K562 (cell line): ENCODE results near the gene TCP11. TPM values are rescaled to one million over a fixed set of nuclear protein-coding genes. Genes with fewer than 3 reads are reported as not detected.

Source experiments
- ATAC-seq: fragments of 200-7000 bp; cut with Tn5 transposase; 3 replicates; pipeline ENCODE4 v1.9.1; 2020; ENCODE audit warnings: moderate library complexity
- BruUV-seq: library from RNA; stranded (reverse); fragments of 400-500 nt; replicated peaks from 2 replicates; lab custom pipeline; 2021; lab: Mats Ljungman, UMichigan
- CTCF ChIA-PET: fragments of 300-600 bp; formaldehyde crosslinking; extraction: SDS; loops from one replicate; lab custom pipeline; 2021; ENCODE audit warnings: low intra/inter-chr PET ratio; lab: Yijun Ruan, JAX
- POLR2A ChIA-PET: fragments of 300-600, 350-650 bp; sonication (Branson Sonifier 250); formaldehyde crosslinking; extraction: SDS; loops from one replicate; lab custom pipeline; 2021; ENCODE audit warnings: antibody characterized with exemption, inconsistent platforms; lab: Yijun Ruan, JAX
- DNase-seq, 4 experiments: peaks; one replicate each; pipeline versions ENCODE4 v3.0.0 to v3.0.0-alpha.2; 2011 to 2018; ENCODE audit warnings: low spot score in 3 of 4, mixed read lengths in 3 of 4; ENCODE audit errors: extremely low read depth in 1 of 4
- FAIRE-seq: peaks from 2 replicates; lab custom pipeline; 2011; peaks lifted over from hg19 to GRCh38; lab: Jason Lieb, UNC
- H2AFZ ChIP-seq: 2 replicates; pipeline ENCODE4 v1.6.0; 2011; ENCODE audit warnings: low read depth, low read length, control low read depth, inconsistent platforms
- H3K27ac ChIP-seq: fragments of 200-600 bp; 3 replicates; pipeline ENCODE4 v1.8.0; 2011; ENCODE audit warnings: low read depth, mild to moderate bottlenecking, control low read depth, inconsistent platforms, low read length, moderate library complexity, mixed read lengths; ENCODE audit errors: extremely low read depth
- H3K27me3 ChIP-seq, 2 experiments: fragments of 300-600 bp in 1 of 2; 2 replicates in 1 of 2; 3 replicates in 1 of 2; pipeline versions ENCODE4 v1.6.0 to v1.8.0; 2011; ENCODE audit warnings: inconsistent platforms in 2 of 2, low read length in 2 of 2, mild to moderate bottlenecking in 1 of 2, mixed read lengths in 1 of 2, moderate library complexity in 1 of 2; ENCODE audit not compliant: control insufficient read depth in 2 of 2, insufficient read depth in 2 of 2
- H3K36me3 ChIP-seq: fragments of 300-600 bp; 3 replicates; pipeline ENCODE4 v1.8.0; 2011; ENCODE audit warnings: mild to moderate bottlenecking, low read length, inconsistent platforms; ENCODE audit not compliant: control insufficient read depth, insufficient read depth
- H3K4me1 ChIP-seq, 2 experiments: fragments of 200-600 bp in 1 of 2; replicated peaks in 1 of 2; 2 replicates in 1 of 2; 3 replicates in 1 of 2; pipeline versions ENCODE4 v1.5.1 to v1.8.0; 2011; ENCODE audit warnings: inconsistent platforms in 2 of 2, low read length in 2 of 2, mild to moderate bottlenecking in 1 of 2, mixed read lengths in 1 of 2, moderate library complexity in 1 of 2; ENCODE audit not compliant: control insufficient read depth in 2 of 2, insufficient read depth in 2 of 2
- H3K4me2 ChIP-seq: 2 replicates; pipeline ENCODE4 v1.6.1; 2011; ENCODE audit warnings: low read length, control low read depth, inconsistent platforms, mixed read lengths; ENCODE audit not compliant: insufficient read depth
- H3K4me3 ChIP-seq: fragments of 200-600 bp; sonication (generic), shearing (Covaris generic); 2 replicates; pipeline ENCODE4 v1.5.1; 2016; ENCODE audit warnings: control low read depth, inconsistent platforms
- H3K79me2 ChIP-seq: fragments of 200-600 bp; 3 replicates; pipeline ENCODE4 v1.8.0; 2011; ENCODE audit warnings: low read length, inconsistent platforms; ENCODE audit not compliant: control insufficient read depth, insufficient read depth
- H3K9ac ChIP-seq, 2 experiments: 2 replicates each; pipeline versions ENCODE4 v1.6.0 to v1.6.1; 2011; ENCODE audit warnings: low read depth in 2 of 2, low read length in 2 of 2, control low read depth in 1 of 2, inconsistent platforms in 1 of 2, mild to moderate bottlenecking in 1 of 2, mixed read lengths in 1 of 2; ENCODE audit not compliant: insufficient read depth in 1 of 2
- H3K9me1 ChIP-seq: one replicate; pipeline ENCODE4 v1.6.0; 2011; ENCODE audit warnings: inconsistent platforms, mild to moderate bottlenecking, low read length, moderate library complexity; ENCODE audit not compliant: control insufficient read depth, insufficient read depth
- H3K9me3 ChIP-seq: replicated peaks from 2 replicates; pipeline ENCODE4 v1.5.1; 2011; ENCODE audit warnings: low read depth, low read length, inconsistent platforms; ENCODE audit not compliant: control insufficient read depth, insufficient read depth
- H4K20me1 ChIP-seq: replicated peaks from 2 replicates; pipeline ENCODE4 v1.6.1; 2011; ENCODE audit warnings: low read length, inconsistent platforms, mixed read lengths; ENCODE audit not compliant: control insufficient read depth, insufficient read depth
- CEBPB ChIP-seq: fragments of 450-650 bp; IDR thresholded peaks from 2 replicates; pipeline ENCODE4 v1.6.1; 2016; ENCODE audit warnings: missing genetic modification characterization, missing compliant biosample characterization
- ESRRA ChIP-seq: fragments of 450-650 bp; IDR thresholded peaks from 2 replicates; pipeline ENCODE4 v1.6.1; 2014; ENCODE audit warnings: low read depth, mild to moderate bottlenecking, moderate library complexity, borderline replicate concordance
- FOXA1 ChIP-seq: fragments of 450-650 bp; IDR thresholded peaks from 2 replicates; pipeline ENCODE4 v1.6.1; 2016; ENCODE audit warnings: mild to moderate bottlenecking, borderline replicate concordance
- JUN ChIP-seq, 2 experiments: sonication (generic) in 1 of 2; formaldehyde crosslinking in 1 of 2; IDR thresholded peaks; 2 replicates each; pipeline versions ENCODE4 v1.6.1 to v1.8.0; 2012 to 2022; ENCODE audit warnings: borderline replicate concordance in 2 of 2, mild to moderate bottlenecking in 2 of 2, improper control_type of control experiment in 1 of 2, low read depth in 1 of 2, low read length in 1 of 2, missing genetic modification reagents in 1 of 2
- KAT2B ChIP-seq: IDR thresholded peaks from one replicate; pipeline ENCODE4 v1.6.1; 2012; ENCODE audit warnings: low read depth, mild to moderate bottlenecking, control low read depth, inconsistent platforms, low read length, moderate library complexity
- MNT ChIP-seq, 2 experiments: fragments of 450-650 bp; conservative IDR thresholded peaks; 2 replicates each; pipeline ENCODE4 v1.6.1; 2017; ENCODE audit warnings: mild to moderate bottlenecking in 2 of 2, moderate library complexity in 2 of 2
- NR1H2 ChIP-seq: sonication (generic); formaldehyde crosslinking; IDR thresholded peaks from 2 replicates; pipeline ENCODE4 v1.4.0; 2020; ENCODE audit warnings: mild to moderate bottlenecking, missing genetic modification reagents
- PTBP1 ChIP-seq: fragments of 200-400 bp; formaldehyde crosslinking; IDR thresholded peaks from 2 replicates; pipeline ENCODE4 v1.6.1; 2017; ENCODE audit warnings: low read depth, low read length
- ZNF184 ChIP-seq: sonication (generic); formaldehyde crosslinking; IDR thresholded peaks from 2 replicates; pipeline ENCODE4 v1.5.0; 2020; ENCODE audit warnings: missing genetic modification reagents
- WGBS: fragments of 100-300 bp; shearing (Covaris generic); methylation state at CpG from one replicate; pipeline ENCODE4 v1.1.6; 2016; ENCODE audit warnings: low coverage, mixed read lengths; ENCODE audit not compliant: insufficient coverage; ENCODE audit errors: missing lambda C conversion rate; 5-methylcytosine and 5-hydroxymethylcytosine counted together
- in situ Hi-C: fragments of 300-500 bp; cut with MboI; formaldehyde crosslinking; loops from 4 replicates; pipeline ENCODE4 v1.15.0; 2018; ENCODE audit warnings: inconsistent platforms, mixed read lengths
- intact Hi-C: fragments of 100-400 bp; cut with micrococcal nuclease; formaldehyde crosslinking; loops from 2 replicates; pipeline ENCODE4 v1.14.2; 2022
- polyA plus RNA-seq, 8 experiments: library from polyadenylated mRNA; depleted of rRNA in 4 of 8; stranded (reverse) in 5 of 8; unstranded in 3 of 8; fragments of >200 nt; fragmentation: Nextera tagmentation in 2 of 8; fragmentation: Illumina TruSeq in 1 of 8; extraction: Ambion mirVana in 2 of 8; extraction: Trizol in 1 of 8; gene quantifications; 2 replicates each; pipeline versions ENCODE4 v1.2.1 to v1.2.3, GENCODE V29; 2011 to 2014; ENCODE audit warnings: inconsistent platforms in 1 of 8, missing spikeins in 1 of 8
- total RNA-seq, 7 experiments: library from RNA; depleted of rRNA in 6 of 7; stranded (reverse); fragments of >200 nt in 6 of 7; fragmentation: Illumina TruSeq in 2 of 7; extraction: Trizol in 2 of 7; gene quantifications; 2 replicates each; pipeline versions ENCODE4 v1.2.1 to v1.2.3, GENCODE V29; 2011 to 2021; ENCODE audit warnings: low replicate concordance in 1 of 7
- TF ChIP-seq, protein P1 (sequence below): sonication (generic); formaldehyde crosslinking; IDR thresholded peaks from 2 replicates; pipeline ENCODE4 v1.8.1; 2023; ENCODE audit warnings: mild to moderate bottlenecking, missing genetic modification reagents
- TF ChIP-seq, protein P2 (sequence below): fragments of 250-450 bp; sonication (Bioruptor Pico); IDR thresholded peaks from 2 replicates; pipeline ENCODE4 v1.4.0; 2020

TCP11 gene
- total and polyA plus RNA-seq, 9 of the 15 experiments (the other 6 are each of a cell fraction or from before 2014, with no cell fraction given) = not detected

DNA sequence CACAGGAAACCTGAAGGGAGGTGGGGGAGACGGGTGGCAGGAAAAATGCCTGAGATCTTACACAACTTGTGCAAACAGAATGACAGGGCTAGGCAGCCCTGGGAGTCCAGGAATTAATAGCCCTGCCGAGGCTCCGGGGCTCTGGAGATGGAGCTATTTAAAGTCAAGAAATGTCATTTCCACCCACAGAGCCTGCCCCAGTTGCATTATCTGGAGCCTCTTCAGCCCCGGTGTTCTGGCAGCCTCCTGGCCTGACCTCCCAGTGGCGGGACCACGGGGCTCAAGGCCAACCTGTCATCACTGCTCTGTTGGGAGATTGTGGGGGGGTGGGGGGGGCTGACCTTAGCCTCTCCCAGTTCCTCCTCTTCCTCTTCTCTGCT lies 44.2 kb upstream of the TCP11 start:
- peak; percentile 45 for ATAC-seq
- H3K27ac ChIP-seq = no peak overlapping the region
- FAIRE-seq = no peak
- no peaks in the 10 kb centered on the region for H3K36me3 ChIP-seq
- CTCF ChIA-PET = no interaction called here
- no peak overlapping the region for H3K4me3 ChIP-seq
- no TSS peak for BruUV-seq
- H3K4me1 ChIP-seq = peaks cover 10 to 37% of the 10 kb centered on the region in 2 experiments; a peak in 4 of 5 replicates
- H2AFZ ChIP-seq = no peak overlapping the region
- H3K9me1 ChIP-seq = no peaks in the 10 kb centered on the region
- intact Hi-C loops = no loop called here
- WGBS = 8% methylated on average over 6 of the region's 6 CpGs
- H3K27me3 ChIP-seq = peaks cover 9 to 16% of the 10 kb centered on the region in 2 experiments; a peak in 3 of 5 replicates
- DNase-seq = peak in 2 of 4 experiments; percentile 36 to 37
- in situ Hi-C loops = no loop called here
- no peak overlapping the region for H3K9ac ChIP-seq
- H3K79me2 ChIP-seq = no peaks in the 10 kb centered on the region
- H3K4me2 ChIP-seq = no peak overlapping the region; the same call in 1 of the 2 replicates
- H4K20me1 ChIP-seq = no peaks in the 10 kb centered on the region
- H3K9me3 ChIP-seq = no peaks in the 10 kb centered on the region
- POLR2A ChIA-PET = interaction anchor here (0.9 kb wide), 1 partner anchor 74 kb away, joined by 4 read pairs; the partner anchor contains the start of gene ZNF76
- TF ChIP-seq KAT2B = no peak
- TF ChIP-seq NR1H2 (CRISPR knock-in tag) = no peak
- TF ChIP-seq, protein P1, sequence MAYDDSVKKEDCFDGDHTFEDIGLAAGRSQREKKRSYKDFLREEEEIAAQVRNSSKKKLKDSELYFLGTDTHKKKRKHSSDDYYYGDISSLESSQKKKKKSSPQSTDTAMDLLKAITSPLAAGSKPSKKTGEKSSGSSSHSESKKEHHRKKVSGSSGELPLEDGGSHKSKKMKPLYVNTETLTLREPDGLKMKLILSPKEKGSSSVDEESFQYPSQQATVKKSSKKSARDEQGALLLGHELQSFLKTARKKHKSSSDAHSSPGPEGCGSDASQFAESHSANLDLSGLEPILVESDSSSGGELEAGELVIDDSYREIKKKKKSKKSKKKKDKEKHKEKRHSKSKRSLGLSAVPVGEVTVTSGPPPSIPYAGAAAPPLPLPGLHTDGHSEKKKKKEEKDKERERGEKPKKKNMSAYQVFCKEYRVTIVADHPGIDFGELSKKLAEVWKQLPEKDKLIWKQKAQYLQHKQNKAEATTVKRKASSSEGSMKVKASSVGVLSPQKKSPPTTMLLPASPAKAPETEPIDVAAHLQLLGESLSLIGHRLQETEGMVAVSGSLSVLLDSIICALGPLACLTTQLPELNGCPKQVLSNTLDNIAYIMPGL (CRISPR knock-in tag) = no peak
- no peak for TF ChIP-seq MNT (conservative IDR thresholded peaks at IDR 0.05)
- TF ChIP-seq JUN (IDR thresholded peaks at IDR 0.05; ENCODE audit: borderline replicate concordance, low read depth, low read length) = no peak
- no peak for TF ChIP-seq JUN (CRISPR knock-in tag; IDR thresholded peaks at IDR 0.05; ENCODE audit: borderline replicate concordance)
- no peak for TF ChIP-seq ZNF184 (CRISPR knock-in tag)
- TF ChIP-seq CEBPB (tag) = peak; percentile 23; the same call in 1 of the 2 replicates
- TF ChIP-seq ESRRA = no peak
- TF ChIP-seq PTBP1 = no peak
- TF ChIP-seq, protein P2, sequence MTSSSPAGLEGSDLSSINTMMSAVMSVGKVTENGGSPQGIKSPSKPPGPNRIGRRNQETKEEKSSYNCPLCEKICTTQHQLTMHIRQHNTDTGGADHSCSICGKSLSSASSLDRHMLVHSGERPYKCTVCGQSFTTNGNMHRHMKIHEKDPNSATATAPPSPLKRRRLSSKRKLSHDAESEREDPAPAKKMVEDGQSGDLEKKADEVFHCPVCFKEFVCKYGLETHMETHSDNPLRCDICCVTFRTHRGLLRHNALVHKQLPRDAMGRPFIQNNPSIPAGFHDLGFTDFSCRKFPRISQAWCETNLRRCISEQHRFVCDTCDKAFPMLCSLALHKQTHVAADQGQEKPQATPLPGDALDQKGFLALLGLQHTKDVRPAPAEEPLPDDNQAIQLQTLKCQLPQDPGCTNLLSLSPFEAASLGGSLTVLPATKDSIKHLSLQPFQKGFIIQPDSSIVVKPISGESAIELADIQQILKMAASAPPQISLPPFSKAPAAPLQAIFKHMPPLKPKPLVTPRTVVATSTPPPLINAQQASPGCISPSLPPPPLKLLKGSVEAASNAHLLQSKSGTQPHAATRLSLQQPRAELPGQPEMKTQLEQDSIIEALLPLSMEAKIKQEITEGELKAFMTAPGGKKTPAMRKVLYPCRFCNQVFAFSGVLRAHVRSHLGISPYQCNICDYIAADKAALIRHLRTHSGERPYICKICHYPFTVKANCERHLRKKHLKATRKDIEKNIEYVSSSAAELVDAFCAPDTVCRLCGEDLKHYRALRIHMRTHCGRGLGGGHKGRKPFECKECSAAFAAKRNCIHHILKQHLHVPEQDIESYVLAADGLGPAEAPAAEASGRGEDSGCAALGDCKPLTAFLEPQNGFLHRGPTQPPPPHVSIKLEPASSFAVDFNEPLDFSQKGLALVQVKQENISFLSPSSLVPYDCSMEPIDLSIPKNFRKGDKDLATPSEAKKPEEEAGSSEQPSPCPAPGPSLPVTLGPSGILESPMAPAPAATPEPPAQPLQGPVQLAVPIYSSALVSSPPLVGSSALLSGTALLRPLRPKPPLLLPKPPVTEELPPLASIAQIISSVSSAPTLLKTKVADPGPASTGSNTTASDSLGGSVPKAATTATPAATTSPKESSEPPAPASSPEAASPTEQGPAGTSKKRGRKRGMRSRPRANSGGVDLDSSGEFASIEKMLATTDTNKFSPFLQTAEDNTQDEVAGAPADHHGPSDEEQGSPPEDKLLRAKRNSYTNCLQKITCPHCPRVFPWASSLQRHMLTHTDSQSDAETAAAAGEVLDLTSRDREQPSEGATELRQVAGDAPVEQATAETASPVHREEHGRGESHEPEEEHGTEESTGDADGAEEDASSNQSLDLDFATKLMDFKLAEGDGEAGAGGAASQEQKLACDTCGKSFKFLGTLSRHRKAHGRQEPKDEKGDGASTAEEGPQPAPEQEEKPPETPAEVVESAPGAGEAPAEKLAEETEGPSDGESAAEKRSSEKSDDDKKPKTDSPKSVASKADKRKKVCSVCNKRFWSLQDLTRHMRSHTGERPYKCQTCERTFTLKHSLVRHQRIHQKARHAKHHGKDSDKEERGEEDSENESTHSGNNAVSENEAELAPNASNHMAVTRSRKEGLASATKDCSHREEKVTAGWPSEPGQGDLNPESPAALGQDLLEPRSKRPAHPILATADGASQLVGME (CRISPR knock-in tag) = no peak
- TF ChIP-seq FOXA1 = no peak
